Measurements from ENCODE around the gene TRMT1.

TRMT1 gene

DNA sequence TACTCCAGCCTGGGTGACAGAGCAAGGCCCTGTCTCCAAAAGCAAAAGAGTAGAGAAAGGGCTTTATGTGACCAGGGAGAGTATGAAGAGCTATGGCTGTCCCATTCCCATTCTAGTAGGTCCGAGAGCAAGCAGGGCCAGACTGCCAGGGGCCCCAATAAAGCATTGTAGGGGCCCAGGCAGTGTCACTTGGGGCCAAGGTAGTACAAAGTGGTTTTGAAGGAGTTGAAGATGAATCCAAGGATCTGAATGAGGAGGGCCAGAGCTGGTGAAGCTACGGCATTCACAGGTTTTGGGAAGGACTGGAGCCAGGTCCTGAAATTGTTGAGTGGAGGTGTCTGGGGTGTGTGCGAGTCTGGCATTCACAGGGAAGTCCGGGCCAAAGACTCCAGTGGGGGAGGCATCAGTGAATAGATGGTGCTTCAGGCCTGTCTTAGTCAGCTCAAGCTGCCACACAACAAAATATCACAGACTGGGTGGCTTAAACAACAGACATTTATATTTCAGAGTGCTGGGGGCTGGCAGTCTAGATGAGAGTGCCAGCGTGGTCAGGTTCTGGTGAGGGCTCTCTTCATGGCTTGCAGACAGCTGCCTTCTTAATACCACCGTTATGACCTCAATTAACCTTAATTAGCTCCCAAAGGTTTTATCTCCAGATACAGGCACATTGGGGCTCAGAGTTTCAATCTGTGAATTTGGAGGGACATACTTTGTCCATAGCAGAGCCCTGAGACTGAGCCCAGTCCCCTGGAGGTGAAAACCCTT, 11.5 kb upstream of the TRMT1 start:
- in situ Hi-C loops (cut with HindIII; ENCODE audit: low sequenced_read_pairs), result no loop called here

- in situ Hi-C loops (cut with HindIII; ENCODE audit: low sequenced_read_pairs), result no loop called here
Observed at GRCh38 chr19:13127051-13127450, 10.5 kb upstream of the TRMT1 start.

DNA sequence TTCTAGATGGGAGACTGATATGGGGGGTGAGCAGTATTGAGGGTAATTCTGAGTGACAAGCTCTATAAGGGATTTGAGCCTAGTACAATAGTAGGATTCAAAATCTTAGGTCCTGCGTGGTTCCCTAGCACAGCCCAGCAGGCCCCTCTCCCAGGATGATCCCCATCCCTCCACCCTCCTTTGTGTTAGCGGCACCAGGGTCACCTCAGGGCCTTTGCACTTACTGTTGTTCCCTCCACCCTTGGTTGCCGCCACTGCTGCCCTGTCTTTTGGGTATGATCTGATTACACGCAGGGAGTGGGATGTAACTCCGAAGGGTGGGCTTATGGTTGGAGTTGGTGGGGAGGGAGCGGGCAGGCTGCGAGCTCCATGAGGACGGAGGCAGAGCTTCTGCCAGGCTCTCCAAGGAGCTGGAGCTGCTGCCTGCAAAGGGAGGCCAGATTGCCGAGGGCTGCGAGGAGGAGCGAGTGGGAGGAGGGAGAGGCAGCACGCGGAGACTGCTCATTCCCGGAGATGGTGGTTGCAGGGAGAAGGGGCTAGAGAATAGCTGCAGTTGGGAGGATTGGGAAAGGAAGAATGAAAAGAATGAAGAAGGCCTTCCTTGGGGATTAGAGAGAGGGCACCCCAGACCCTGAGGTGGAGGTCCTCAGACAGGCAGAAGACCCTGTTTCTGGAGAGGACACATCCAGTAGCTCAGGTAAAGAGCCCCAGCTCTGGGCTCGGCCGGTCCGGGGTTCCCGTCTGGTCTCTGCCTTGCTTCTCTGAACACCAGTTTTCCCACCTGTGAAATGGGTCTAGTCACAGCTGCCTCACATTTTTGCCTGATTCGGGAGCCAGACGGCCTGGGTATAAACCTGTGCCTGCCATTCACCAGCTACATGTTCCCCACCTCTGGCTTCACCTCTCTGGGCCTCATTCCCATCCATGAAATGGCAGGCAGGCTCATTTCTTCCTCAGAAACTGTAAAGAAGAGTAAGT, 6.7 kb upstream of the TRMT1 start:
- in situ Hi-C loops (cut with HindIII; ENCODE audit: low sequenced_read_pairs), result no loop called here

- in situ Hi-C loops (cut with HindIII; ENCODE audit: low sequenced_read_pairs), result no loop called here
Observed at GRCh38 chr19:13122275-13122878, 5.8 kb upstream of the TRMT1 start.

- in situ Hi-C loops (cut with HindIII; ENCODE audit: low sequenced_read_pairs), result no loop called here
Observed at GRCh38 chr19:13121551-13122274, 5.2 kb upstream of the TRMT1 start.

DNA sequence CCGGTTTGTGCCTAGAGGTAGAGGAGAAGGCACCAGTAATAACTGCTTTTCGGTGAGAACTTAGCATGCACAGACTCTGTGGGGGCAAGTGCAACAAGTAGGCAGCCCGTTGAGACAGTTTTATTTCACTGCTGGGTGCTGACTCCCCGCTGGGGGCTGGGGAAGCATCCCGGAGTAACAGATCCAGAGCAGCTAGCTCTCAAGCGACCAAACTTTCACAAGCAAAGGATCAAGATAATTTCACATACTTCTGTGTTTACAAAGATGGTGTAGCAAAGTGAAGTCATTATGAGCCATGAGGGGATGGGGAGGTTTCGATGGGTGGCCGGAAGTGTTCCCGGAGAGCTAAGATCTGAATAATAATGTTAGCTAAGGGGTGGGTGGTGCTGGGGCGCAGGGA, 4.3 kb upstream of the TRMT1 start:
- in situ Hi-C loops (cut with HindIII; ENCODE audit: low sequenced_read_pairs), result no loop called here

GRCh38 chr19:13120031-13120430, 3.5 kb upstream of the TRMT1 start:
- in situ Hi-C loops (cut with HindIII; ENCODE audit: low sequenced_read_pairs), result no loop called here

DNA sequence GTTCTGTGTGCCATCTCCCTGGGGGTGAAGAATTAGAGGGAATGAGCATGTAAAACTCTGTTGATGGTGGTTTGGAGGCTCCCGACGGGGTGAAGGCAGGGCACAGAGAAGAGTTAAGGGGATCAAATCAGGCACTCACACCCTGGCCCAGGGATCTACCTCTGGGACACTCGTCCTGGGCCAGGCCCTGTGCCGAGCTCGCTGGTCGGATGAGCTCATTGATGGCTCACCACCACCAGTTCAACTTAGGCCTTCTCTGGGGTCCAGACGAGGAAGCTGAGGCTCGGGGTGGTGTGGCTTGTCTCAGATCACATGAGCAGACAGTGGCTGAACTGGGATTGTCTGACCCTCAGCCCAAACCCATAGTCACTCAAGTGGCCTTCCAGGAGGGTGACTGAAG, 3.1 kb upstream of the TRMT1 start:
- in situ Hi-C loops (cut with HindIII; ENCODE audit: low sequenced_read_pairs), result no loop called here

GRCh38 chr19:13118424-13119193, 2.1 kb upstream of the TRMT1 start:
- in situ Hi-C loops (cut with HindIII; ENCODE audit: low sequenced_read_pairs), result no loop called here

DNA sequence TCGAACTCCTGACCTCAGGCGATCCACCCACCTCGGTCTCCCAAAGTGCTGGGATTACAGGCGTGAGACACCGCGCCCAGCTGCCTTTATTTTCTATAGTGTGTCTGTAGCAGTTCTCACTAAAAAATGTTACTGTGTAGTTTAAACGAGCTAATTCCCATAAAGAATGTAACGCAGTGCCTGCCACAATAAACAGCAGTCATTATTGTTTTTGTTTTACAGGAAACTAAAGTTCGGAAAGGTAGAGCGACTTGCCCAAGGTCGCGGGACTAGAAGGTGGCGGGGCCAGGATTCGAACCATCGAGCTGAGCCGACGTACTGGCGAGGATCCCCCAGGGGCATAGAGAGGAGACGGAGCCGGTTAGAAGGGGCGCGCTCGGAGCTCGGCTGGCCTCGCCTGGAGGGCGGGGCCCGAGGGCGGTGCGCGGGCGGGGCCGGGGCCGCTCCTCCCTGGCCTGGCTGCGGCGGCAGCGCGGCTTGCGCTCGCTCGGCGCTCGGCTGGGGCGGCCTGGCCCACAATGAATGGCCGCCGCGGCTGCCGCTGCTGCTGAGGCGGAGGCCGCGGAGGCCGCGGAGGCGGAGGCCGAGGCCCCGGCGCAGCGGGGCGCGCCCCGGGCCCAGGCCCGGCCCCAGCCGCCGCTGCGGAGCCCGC, 1.4 kb upstream of the TRMT1 start, which contains the start of gene NACC1:
TSS of gene NACC1 (plus strand) at position 493 of the 652 bp plus-strand sequence. CDS start 16,944 bp downstream, outside the sequence.
- in situ Hi-C loops (cut with HindIII; ENCODE audit: low sequenced_read_pairs), result no loop called here

GRCh38 chr19:13117176-13117771, 734 bp upstream of the TRMT1 start:
- in situ Hi-C loops (cut with HindIII; ENCODE audit: low sequenced_read_pairs), result no loop called here

- in situ Hi-C loops (cut with HindIII; ENCODE audit: low sequenced_read_pairs), result no loop called here
Observed at GRCh38 chr19:13115936-13116281, 631 bp downstream of the TRMT1 start.

GRCh38 chr19:13112555-13112954, 4.0 kb downstream of the TRMT1 start:
- in situ Hi-C loops (cut with HindIII; ENCODE audit: low sequenced_read_pairs), result no loop called here

DNA sequence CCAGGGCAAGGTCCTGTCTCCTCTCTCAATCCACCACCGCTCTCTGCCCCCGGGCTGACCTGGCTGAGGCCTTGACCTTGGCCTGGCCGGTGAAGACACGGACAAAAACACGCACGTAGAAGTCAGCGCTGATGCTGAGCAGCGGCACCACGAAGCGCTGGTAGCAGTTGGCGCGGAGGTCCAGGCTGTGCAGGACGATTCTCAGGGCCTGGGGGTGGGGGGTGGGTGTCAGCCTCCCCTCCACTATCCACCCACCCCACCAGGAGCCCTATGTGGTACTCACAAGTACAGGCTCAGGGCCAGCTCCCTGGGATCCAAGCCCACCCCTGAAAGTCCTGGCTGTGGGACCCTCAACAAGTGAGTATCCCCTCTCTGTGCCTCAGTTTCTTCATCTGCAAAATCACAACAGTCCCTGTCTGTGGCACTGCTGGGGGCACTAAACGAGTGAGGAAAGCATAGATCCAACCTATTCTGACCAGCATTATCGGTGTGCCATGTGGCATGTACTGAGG, 6.4 kb downstream of the TRMT1 start:
- in situ Hi-C loops (cut with HindIII; ENCODE audit: low sequenced_read_pairs), result no loop called here

- in situ Hi-C loops (cut with HindIII; ENCODE audit: low sequenced_read_pairs), result no loop called here
Observed at GRCh38 chr19:13109361-13110098, 7.0 kb downstream of the TRMT1 start.

- in situ Hi-C loops (cut with HindIII; ENCODE audit: low sequenced_read_pairs), result no loop called here
Observed at GRCh38 chr19:13104848-13105711, 11.5 kb downstream of the TRMT1 start.

GRCh38 chr19:13104360-13104847, 12.1 kb downstream of the TRMT1 start:
- in situ Hi-C loops (cut with HindIII; ENCODE audit: low sequenced_read_pairs), result no loop called here
